NCI-H187 (cell line): Measurements from ENCODE around the gene FAM13A.
A peak's percentile ranks its signal among the peaks of the same experiment; 100 is the strongest.

Source experiments
- DNase-seq, 2 experiments: peaks; one replicate each; lab custom pipeline; 2025; lab: John Stamatoyannopoulos, UW

FAM13A gene

GRCh38 chr4:88746206-88746605 lies 310.8 kb downstream of the FAM13A start:
- DNase-seq: no peak

GRCh38 chr4:88745581-88746163 lies 311.3 kb downstream of the FAM13A start:
- no peak for DNase-seq

DNA sequence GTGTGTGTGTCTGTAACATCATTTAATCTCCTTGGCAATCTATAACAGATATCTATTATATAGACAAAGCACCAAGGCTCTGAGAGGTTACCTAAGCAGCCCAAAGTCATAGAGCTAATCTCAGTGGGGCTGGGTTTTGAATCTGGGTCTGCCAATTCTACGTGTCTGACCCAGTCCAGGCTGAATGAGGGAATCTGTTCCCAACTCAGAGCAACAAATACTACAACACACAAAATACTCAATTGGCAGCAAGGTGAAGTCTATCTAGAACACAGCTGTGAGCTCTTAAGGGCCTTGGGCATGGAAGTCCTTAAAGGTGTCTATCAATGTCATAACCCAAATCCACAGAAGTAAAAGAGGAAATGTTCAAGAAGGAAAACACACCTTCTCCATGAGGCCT lies 311.8 kb downstream of the FAM13A start:
- DNase-seq: no peak

GRCh38 chr4:88744609-88745008 lies 312.4 kb downstream of the FAM13A start:
- no peak for DNase-seq

DNA sequence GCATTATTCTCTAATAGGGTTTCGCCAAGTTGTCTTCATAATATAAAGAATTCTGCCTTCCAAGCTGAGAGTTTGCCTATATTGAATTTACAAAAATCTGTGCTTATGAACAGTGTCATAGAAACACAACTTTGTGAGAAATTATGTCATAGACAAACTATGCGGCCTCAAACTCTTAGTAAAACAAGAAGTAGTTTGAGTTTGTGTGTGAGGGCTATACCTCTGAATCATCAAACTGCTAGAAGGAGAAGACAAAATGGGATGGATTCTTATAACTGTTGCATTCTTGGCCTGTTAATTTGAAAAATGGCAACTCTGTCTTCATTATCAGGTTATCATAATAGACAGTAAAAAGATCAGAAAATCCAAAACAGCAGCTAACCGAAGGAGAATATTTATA lies 313.3 kb downstream of the FAM13A start:
- no peak for DNase-seq

- no peak for DNase-seq
These were observed 314.4 kb downstream of the FAM13A start for GRCh38 chr4:88742561-88742960.

DNA sequence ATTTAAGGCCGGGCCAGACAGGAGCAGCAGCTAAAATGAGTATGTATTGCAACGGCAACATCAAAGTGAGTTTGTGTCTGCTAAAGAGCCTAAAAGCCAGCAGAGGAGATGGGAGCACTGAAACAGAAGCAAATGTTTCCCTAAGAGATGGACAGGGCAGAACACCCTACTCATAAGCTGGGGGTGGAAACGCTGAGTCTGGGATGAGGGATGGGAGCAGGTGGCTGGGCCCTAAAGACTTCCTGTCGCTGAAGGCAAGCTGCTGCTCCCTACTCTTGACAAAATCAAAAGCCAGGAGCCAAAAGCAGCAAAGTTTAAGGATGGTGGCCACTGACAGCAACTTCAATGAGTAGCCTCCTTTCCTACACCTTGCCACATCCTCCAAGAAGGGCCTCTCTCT lies 318.8 kb downstream of the FAM13A start:
- DNase-seq: peak in 1 of 2 experiments; percentile 19

DNA sequence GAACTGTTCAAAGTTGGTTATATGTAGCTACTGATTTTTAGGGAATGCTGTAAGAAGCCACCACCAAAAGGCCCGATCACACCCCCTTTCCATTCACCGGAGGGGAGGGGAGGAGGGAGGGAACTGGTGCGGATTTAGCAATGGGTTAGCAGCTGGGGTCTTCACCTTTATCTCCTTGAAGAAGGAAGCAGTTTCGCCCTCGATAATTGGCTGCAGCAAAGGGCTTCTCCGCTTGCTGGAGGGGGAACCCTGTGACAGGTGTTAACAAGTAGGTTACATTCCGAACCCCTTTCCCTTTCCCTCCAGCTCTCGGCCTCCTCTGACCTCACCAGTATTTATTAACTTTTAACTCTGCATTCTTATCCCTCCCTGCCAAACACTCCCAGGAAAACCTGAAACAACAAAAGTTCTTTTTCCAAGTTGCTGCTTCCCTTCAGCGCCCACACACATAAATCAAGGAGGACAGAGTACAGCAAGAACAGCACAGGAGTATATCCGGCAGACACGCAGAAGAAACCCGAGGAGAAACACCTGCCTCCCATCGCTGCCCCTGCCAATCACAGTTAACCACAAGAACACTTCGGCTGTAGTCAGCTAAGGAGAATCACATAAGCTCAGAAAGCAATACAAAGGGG lies 319.6 kb downstream of the FAM13A start:
- peak; percentile 73 to 83 for DNase-seq

DNA sequence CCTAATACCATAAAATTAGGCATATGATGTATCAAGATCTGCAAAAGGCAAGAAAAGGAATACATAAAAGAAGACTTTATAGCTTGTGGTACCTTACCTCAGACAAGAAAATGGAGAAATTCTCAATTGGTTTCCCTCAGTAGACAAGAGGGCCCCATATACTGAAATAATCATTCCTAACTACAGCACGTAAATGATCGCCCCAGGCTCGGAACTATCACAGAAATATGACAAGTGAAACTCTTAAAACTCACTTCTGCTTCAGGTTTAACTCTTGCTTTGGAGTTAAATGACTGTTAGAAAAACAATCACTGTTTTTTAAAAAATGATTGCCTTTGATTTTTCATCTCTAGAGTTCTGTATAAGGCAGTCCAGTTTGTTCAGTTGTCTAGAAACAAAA lies 320.7 kb downstream of the FAM13A start:
- no peak for DNase-seq

GRCh38 chr4:88735564-88735963 lies 321.4 kb downstream of the FAM13A start:
- DNase-seq: no peak

- no peak for DNase-seq
These were observed 322.5 kb downstream of the FAM13A start for GRCh38 chr4:88734403-88734949.

- DNase-seq: no peak
These were observed 324.1 kb downstream of the FAM13A start for GRCh38 chr4:88732714-88733368.

GRCh38 chr4:88731381-88731780 lies 325.6 kb downstream of the FAM13A start:
- no peak for DNase-seq

GRCh38 chr4:88730811-88731210 lies 326.2 kb downstream of the FAM13A start:
- no peak for DNase-seq

DNA sequence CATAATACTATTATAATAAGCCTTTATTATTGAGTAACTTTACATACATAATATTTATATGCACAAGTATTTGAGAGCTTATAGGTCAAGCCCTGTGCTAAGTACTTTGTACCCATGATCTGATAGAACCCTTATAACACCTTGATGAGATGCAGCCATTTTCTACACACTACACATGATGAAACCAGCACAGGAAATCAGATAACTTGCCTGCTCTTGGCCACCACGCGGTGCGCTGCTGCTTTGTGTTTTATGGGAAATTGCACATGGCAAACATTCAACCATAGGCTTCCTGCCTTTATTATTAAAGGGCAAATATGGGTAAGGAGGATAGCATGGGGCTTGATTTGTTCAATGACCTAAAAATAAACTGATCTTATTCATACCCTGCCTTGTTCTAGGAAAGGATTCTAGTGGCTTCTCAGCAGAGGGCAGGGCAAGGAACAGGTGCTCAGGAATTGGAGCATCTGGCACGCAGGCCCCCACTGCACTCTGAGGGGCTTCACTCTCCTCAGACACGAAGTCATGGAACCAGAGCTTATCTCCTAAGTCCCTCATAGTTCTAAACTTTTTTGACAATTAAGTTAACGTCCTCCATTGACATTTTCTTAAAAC lies 327.7 kb downstream of the FAM13A start:
- DNase-seq: no peak

GRCh38 chr4:88728146-88728545 lies 328.8 kb downstream of the FAM13A start:
- no peak for DNase-seq

DNA sequence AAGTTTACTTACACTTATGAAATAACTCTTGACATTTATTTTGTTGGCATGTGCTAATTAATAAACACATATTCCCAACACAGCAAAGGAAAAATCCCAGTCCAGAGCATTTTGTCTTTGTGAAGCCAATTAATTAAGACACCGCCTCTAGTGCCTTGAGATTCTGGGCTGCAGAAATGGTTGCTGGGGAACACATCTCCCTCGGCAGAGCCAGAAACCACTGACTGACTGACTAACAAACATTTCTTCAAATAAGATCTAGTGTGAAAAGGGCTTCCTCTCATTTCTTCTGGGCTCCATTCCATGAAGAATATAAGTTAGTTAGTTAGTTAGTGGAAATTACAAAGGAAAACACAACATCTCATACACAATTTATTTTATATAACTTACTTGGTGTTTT lies 331.0 kb downstream of the FAM13A start:
- no peak for DNase-seq

DNA sequence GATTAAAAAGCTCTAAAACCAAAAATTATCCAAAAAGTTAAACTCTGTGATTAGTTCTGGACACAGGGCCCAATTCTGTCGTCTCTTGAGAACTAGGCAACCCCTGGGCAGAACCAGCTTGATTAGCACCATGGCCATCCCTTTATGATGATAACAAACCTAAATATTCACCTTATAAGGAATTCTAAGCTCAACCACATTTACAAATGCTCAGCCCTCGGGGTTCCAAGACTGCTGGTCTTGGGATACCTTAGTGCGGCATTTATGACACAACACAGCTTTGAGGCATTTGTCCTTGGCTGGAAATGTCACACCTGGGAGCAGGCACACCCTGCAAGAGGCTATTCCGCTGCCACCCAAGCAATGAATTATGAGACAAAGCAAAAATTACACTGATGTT lies 331.8 kb downstream of the FAM13A start:
- no peak for DNase-seq

DNA sequence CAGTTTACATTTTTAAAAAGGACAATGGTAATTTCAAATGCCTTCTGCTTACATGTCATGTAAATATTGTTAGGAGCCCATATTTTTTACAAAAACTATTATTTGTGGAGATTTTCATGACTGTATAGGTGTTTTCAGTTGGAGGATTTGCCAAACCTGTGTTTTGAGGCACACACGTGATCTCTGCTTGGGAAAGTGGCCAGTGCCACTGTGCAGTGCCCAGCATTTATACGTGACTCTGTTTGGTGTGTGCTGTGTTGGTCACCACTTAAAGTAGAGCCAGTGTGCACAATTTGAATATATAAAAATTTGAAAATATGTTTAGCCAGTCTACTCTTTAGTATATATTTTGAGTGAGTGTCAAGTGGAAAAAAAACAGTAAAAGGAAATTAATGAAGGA lies 332.6 kb downstream of the FAM13A start:
- no peak for DNase-seq

GRCh38 chr4:88722828-88723227 lies 334.2 kb downstream of the FAM13A start:
- DNase-seq: no peak

DNA sequence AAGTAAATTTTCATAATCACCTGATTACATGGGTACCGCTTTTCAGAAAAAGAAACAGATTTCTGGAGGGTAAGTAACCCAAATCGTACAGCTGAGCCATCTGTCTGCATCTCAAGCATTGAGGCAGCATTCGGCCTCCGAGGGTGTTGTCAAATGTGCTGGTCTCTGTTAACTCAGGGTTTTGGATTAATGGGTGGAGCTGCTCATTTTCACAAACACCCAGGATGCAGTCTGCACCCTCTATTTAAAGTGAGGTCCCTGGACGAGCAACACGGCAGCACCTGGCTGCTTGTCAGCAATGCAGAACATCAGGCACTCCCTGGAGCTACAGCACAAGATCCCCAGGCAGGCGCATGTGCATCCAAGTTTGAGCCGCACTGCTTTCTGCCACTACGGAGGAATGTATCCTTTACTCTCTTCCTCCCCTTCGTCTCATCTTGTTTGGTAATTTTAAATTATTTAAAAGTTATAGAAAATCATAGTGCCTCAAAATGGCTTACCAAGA lies 334.7 kb downstream of the FAM13A start:
- no peak for DNase-seq
